H1 (cell line): ENCODE measurements around the gene PGGHG. TPM values are rescaled to one million over a fixed set of nuclear protein-coding genes. Genes with fewer than 3 reads are reported as not detected.
"Not testable (repeated sequence)": the region's sequence is repeated elsewhere in the genome, so short reads cannot be mapped to it uniquely, and the experiment has no call there.

Experiments used
- CTCF ChIA-PET: fragments of 300-600 bp; sonication (Branson Sonifier 250); formaldehyde crosslinking; loops from one replicate; lab custom pipeline; 2021; ENCODE audit not compliant: partially characterized antibody; lab: Charles Lee
- POLR2A ChIA-PET: fragments of 300-600 bp; sonication (Branson Sonifier 250); formaldehyde crosslinking; loops from one replicate; lab custom pipeline; 2021; ENCODE audit warnings: inconsistent platforms; ENCODE audit not compliant: partially characterized antibody; lab: Charles Lee
- DNase-seq, 2 experiments: peaks; one replicate each; pipeline versions ENCODE4 v3.0.0 to v3.0.0-alpha.2; 2010 to 2022; ENCODE audit warnings: low spot score in 2 of 2, low read depth in 1 of 2, mixed read lengths in 1 of 2
- FAIRE-seq: peaks from 2 replicates; lab custom pipeline; 2011; peaks lifted over from hg19 to GRCh38; lab: Jason Lieb, UNC
- H2AFZ ChIP-seq: 2 replicates; pipeline ENCODE4 v1.8.1; 2012; ENCODE audit warnings: low read length, inconsistent platforms
- H2AK5ac ChIP-seq: 2 replicates; pipeline ENCODE4 v1.6.1; 2013; ENCODE audit warnings: low read depth, low read length
- H2BK120ac ChIP-seq: replicated peaks from 2 replicates; pipeline ENCODE3; 2013; ENCODE audit warnings: low read depth, low read length, inconsistent platforms
- H2BK12ac ChIP-seq: 2 replicates; pipeline ENCODE4 v1.6.1; 2013; ENCODE audit warnings: low read depth, low read length
- H2BK15ac ChIP-seq: 2 replicates; pipeline ENCODE4 v1.6.1; 2013; ENCODE audit warnings: low read length
- H2BK20ac ChIP-seq: 2 replicates; pipeline ENCODE4 v1.6.1; 2013; ENCODE audit warnings: low read length
- H2BK5ac ChIP-seq: 2 replicates; pipeline ENCODE4 v1.6.1; 2013; ENCODE audit warnings: low read depth, low read length
- H3K14ac ChIP-seq: 2 replicates; pipeline ENCODE4 v1.6.1; 2013; ENCODE audit warnings: inconsistent platforms; ENCODE audit not compliant: insufficient read length
- H3K18ac ChIP-seq: 2 replicates; pipeline ENCODE4 v1.6.1; 2013; ENCODE audit warnings: low read length; ENCODE audit errors: extremely low read depth
- H3K23ac ChIP-seq: 2 replicates; pipeline ENCODE4 v1.6.1; 2013; ENCODE audit warnings: inconsistent platforms; ENCODE audit not compliant: insufficient read length
- H3K23me2 ChIP-seq: 2 replicates; pipeline ENCODE4 v1.6.1; 2013; ENCODE audit warnings: low read depth, low read length
- H3K27ac ChIP-seq: 2 replicates; pipeline ENCODE4 v1.6.1; 2011; ENCODE audit warnings: low read depth, low read length, inconsistent platforms
- H3K27me3 ChIP-seq, 4 experiments: replicated peaks in 1 of 4; 1 replicate in 1 of 4; 2 replicates in 3 of 4; pipeline versions ENCODE4 v1.6.1 to v1.8.1; 2011 to 2013; ENCODE audit warnings: low read length in 3 of 4, mild to moderate bottlenecking in 3 of 4, inconsistent platforms in 2 of 4, mixed read lengths in 2 of 4, moderate library complexity in 1 of 4; ENCODE audit not compliant: control insufficient read depth in 3 of 4, insufficient read depth in 3 of 4; ENCODE audit errors: extremely low read depth in 1 of 4
- H3K36me3 ChIP-seq, 4 experiments: 2 replicates each; pipeline versions ENCODE4 v1.6.1 to v1.8.1; 2011 to 2013; ENCODE audit warnings: mild to moderate bottlenecking in 4 of 4, low read length in 3 of 4, moderate library complexity in 2 of 4, control low read depth in 1 of 4, inconsistent platforms in 1 of 4; ENCODE audit not compliant: insufficient read depth in 4 of 4, control insufficient read depth in 2 of 4
- H3K4ac ChIP-seq: replicated peaks from 2 replicates; pipeline ENCODE3; 2013; ENCODE audit warnings: low read length, low read depth, mixed read lengths, inconsistent platforms; ENCODE audit not compliant: insufficient read length
- H3K4me1 ChIP-seq, 4 experiments: replicated peaks in 1 of 4; 1 replicate in 1 of 4; 2 replicates in 3 of 4; pipeline versions ENCODE4 v1.6.1 to v1.8.1; 2011 to 2013; ENCODE audit warnings: low read length in 3 of 4, inconsistent platforms in 2 of 4, mixed read lengths in 1 of 4; ENCODE audit not compliant: insufficient read depth in 4 of 4, control insufficient read depth in 3 of 4
- H3K4me2 ChIP-seq, 2 experiments: 2 replicates each; pipeline versions ENCODE4 v1.6.1 to v1.8.1; 2011 to 2013; ENCODE audit warnings: low read depth in 2 of 2, low read length in 2 of 2, control low read depth in 1 of 2, inconsistent platforms in 1 of 2, mild to moderate bottlenecking in 1 of 2; ENCODE audit not compliant: insufficient read depth in 1 of 2
- H3K4me3 ChIP-seq, 4 experiments: fragments of 200-600, 300-600 bp in 1 of 4; sonication (generic), shearing (Covaris generic), sonication (Bioruptor Twin) in 1 of 4; 2 replicates each; pipeline versions ENCODE4 v1.5.1 to v1.8.1; 2011 to 2016; ENCODE audit warnings: low read length in 4 of 4, low read depth in 3 of 4, control low read depth in 2 of 4, inconsistent platforms in 2 of 4, mild to moderate bottlenecking in 2 of 4, mixed read lengths in 1 of 4, moderate library complexity in 1 of 4; ENCODE audit not compliant: insufficient read depth in 2 of 4; ENCODE audit errors: extremely low read depth in 1 of 4
- H3K56ac ChIP-seq: replicated peaks from 2 replicates; pipeline ENCODE3; 2013; ENCODE audit warnings: low read depth, mild to moderate bottlenecking, mixed read lengths, low read length, inconsistent platforms; ENCODE audit not compliant: insufficient read length
- H3K79me1 ChIP-seq: 2 replicates; pipeline ENCODE4 v1.6.1; 2013; ENCODE audit warnings: low read depth, low read length, control low read depth
- H3K79me2 ChIP-seq, 2 experiments: 2 replicates each; pipeline versions ENCODE4 v1.6.1 to v1.8.1; 2012 to 2013; ENCODE audit warnings: low read length in 2 of 2, mild to moderate bottlenecking in 2 of 2, inconsistent platforms in 1 of 2; ENCODE audit not compliant: insufficient read depth in 2 of 2, control insufficient read depth in 1 of 2
- H3K9ac ChIP-seq, 4 experiments: replicated peaks in 1 of 4; 1 replicate in 1 of 4; 2 replicates in 3 of 4; pipeline versions ENCODE4 v1.6.1 to v1.8.1; 2011 to 2013; ENCODE audit warnings: low read depth in 3 of 4, low read length in 3 of 4, control low read depth in 2 of 4, mild to moderate bottlenecking in 2 of 4, moderate library complexity in 2 of 4, inconsistent platforms in 1 of 4; ENCODE audit errors: extremely low read depth in 1 of 4
- H3K9me3 ChIP-seq, 2 experiments: 2 replicates each; pipeline versions ENCODE4 v1.6.1 to v1.8.1; 2012 to 2013; ENCODE audit warnings: mild to moderate bottlenecking in 2 of 2, moderate library complexity in 2 of 2, control low read depth in 1 of 2, inconsistent platforms in 1 of 2, low read depth in 1 of 2, low read length in 1 of 2, mixed read lengths in 1 of 2; ENCODE audit not compliant: insufficient read depth in 2 of 2
- H4K20me1 ChIP-seq, 2 experiments: replicated peaks in 1 of 2; 2 replicates each; pipeline versions ENCODE3 to v1.8.1; 2011 to 2013; ENCODE audit warnings: inconsistent platforms in 2 of 2, low read length in 2 of 2, mild to moderate bottlenecking in 1 of 2; ENCODE audit not compliant: insufficient read depth in 2 of 2, control insufficient read depth in 1 of 2
- H4K5ac ChIP-seq: 2 replicates; pipeline ENCODE4 v1.6.1; 2013; ENCODE audit warnings: low read length, low read depth, mixed read lengths, inconsistent platforms; ENCODE audit not compliant: insufficient read length
- H4K8ac ChIP-seq: 2 replicates; pipeline ENCODE4 v1.8.0; 2013; ENCODE audit warnings: mild to moderate bottlenecking, moderate library complexity, low read length, inconsistent platforms; ENCODE audit not compliant: insufficient read depth; ENCODE audit errors: extremely low read depth
- H4K91ac ChIP-seq: replicated peaks from 2 replicates; pipeline ENCODE3; 2013; ENCODE audit warnings: low read length, mixed read lengths, inconsistent platforms; ENCODE audit not compliant: insufficient read length
- WGBS, 2 experiments: shearing (Covaris generic) in 1 of 2; methylation state at CpG; one replicate each; pipeline versions ENCODE4 v1.1.6 to v1.1.7; 2013 to 2015; ENCODE audit warnings: low lambda C conversion rate in 2 of 2, mixed read lengths in 2 of 2, inconsistent platforms in 1 of 2, low coverage in 1 of 2, missing lambda C conversion rate in 1 of 2; ENCODE audit not compliant: insufficient replicate concordance in 2 of 2, insufficient coverage in 1 of 2, insufficient read length in 1 of 2; ENCODE audit errors: extremely low coverage in 1 of 2, missing lambda C conversion rate in 1 of 2; 5-methylcytosine and 5-hydroxymethylcytosine counted together
- polyA plus RNA-seq, 7 experiments: library from polyadenylated mRNA; depleted of rRNA in 3 of 7; stranded (reverse) in 5 of 7; unstranded in 2 of 7; fragments of >200 nt in 5 of 7; fragments of 200-250 nt in 2 of 7; gene quantifications; 1 replicate in 5 of 7; 2 replicates in 1 of 7; 4 replicates in 1 of 7; pipeline versions ENCODE4 v1.2.1 to v1.2.3, GENCODE V29; 2011 to 2013; ENCODE audit warnings: missing spikeins in 2 of 7, mixed read lengths in 2 of 7
- total RNA-seq: library from RNA; stranded (reverse); fragmentation: NEBNext Ultra II Directional; extraction: Animal tissue kit (Norgen Biotek cat#: 25700); gene quantifications from 2 replicates; pipeline ENCODE4 v1.2.1, GENCODE V29; 2021

PGGHG gene
- total and polyA plus RNA-seq, 2 of the 8 experiments (the other 6 are each of a cell fraction or from before 2014, with no cell fraction given) = 34.8 to 60.7 TPM

GRCh38 chr11:318405-319120 is 29.6 kb downstream of the PGGHG start:
- not testable (repeated sequence) for H2BK15ac ChIP-seq, FAIRE-seq, H3K27ac ChIP-seq, H3K9ac ChIP-seq, DNase-seq, H3K79me1 ChIP-seq, H3K36me3 ChIP-seq, H3K4ac ChIP-seq, H4K20me1 ChIP-seq, H2AFZ ChIP-seq, H4K8ac ChIP-seq, H2BK120ac ChIP-seq, H2BK5ac ChIP-seq, H3K18ac ChIP-seq, H4K5ac ChIP-seq, H3K23ac ChIP-seq, H4K91ac ChIP-seq, H2AK5ac ChIP-seq, H3K14ac ChIP-seq, H3K27me3 ChIP-seq, H2BK20ac ChIP-seq, H2BK12ac ChIP-seq, H3K9me3 ChIP-seq, H3K56ac ChIP-seq
- H3K4me2 ChIP-seq = peak overlapping the region; percentile 51 to 96
- H3K4me3 ChIP-seq = peak overlapping the region in 1 of 4 experiments; percentile 49; a peak in 2 of 8 replicates
- POLR2A ChIA-PET = interaction anchor here (0.6 to 4.0 kb wide), 10 partner anchors 9 to 110 kb away, joined by 3 to 17 read pairs (median 5); no protein-coding TSS in a partner anchor
- peaks cover 18% of the 10 kb centered on the region; the same call in 1 of the 2 replicates for H3K23me2 ChIP-seq
- CTCF ChIA-PET = interaction anchor here (0.8 to 2.7 kb wide), 3 partner anchors 11 to 90 kb away, joined by 3 to 7 read pairs (median 4); partner anchors contain the start of gene IFITM2
- peaks cover 4 to 34% (median 23%) of the 10 kb centered on the region in 4 experiments for H3K4me1 ChIP-seq
- H3K79me2 ChIP-seq = peaks cover 0 to 21% of the 10 kb centered on the region in 2 experiments; a peak in 2 of 4 replicates
- 13% methylated on average over 8 of the region's 79 CpGs; no CpG with 5 or more reads in 1 of the 2 experiments for WGBS, 2 experiments
